Stimulated activated CD8-positive, alpha-beta memory T cell treated with anti-CD3 and anti-CD28 coated beads, Interleukin-2, amount 100 ng/mL, for 1 hour (primary cell): ENCODE data around the gene HELT.

Source experiments
- DNase-seq, 2 donors: peaks; one replicate each; pipeline ENCODE4 v3.0.0-alpha.2; 2020; ENCODE audit warnings: low read depth in 2 of 2

Gene HELT

DNA sequence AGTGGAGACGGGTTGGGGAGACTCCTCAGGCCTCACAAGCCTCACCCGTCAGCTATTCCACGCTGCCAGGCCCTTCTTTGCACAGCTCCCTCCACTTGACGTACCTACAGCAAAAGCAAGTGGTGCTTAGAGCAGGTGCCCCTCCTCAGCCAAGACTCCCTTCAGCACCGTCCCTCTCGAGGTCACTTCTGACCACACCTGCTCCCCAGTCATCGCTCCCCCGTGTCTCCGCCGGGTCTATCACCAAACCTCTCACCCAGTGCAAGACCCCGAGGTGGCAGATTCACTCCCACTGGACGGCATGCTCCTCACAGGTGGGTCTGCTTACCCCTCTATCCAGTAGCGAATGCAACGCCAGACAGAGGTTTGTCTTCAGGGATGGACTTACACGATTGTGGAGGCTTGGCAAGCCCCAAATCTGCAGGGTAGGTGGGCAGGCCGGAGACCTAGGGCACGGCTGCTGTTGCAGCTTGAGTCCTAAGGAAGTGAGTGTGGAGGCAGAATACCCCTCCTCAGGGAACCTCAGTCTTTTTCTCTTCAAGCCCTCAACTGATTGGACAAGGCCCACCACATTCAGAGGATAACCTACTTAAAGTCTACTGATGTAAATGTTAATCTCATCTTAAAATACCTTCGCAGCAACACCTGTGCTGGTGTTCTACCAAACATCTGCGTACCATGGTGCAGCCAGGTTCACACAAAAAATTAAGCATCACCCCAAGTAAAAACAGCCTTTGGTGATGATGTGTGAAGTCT, 14.5 kb upstream of the HELT start:
- DNase-seq: no peak

DNA sequence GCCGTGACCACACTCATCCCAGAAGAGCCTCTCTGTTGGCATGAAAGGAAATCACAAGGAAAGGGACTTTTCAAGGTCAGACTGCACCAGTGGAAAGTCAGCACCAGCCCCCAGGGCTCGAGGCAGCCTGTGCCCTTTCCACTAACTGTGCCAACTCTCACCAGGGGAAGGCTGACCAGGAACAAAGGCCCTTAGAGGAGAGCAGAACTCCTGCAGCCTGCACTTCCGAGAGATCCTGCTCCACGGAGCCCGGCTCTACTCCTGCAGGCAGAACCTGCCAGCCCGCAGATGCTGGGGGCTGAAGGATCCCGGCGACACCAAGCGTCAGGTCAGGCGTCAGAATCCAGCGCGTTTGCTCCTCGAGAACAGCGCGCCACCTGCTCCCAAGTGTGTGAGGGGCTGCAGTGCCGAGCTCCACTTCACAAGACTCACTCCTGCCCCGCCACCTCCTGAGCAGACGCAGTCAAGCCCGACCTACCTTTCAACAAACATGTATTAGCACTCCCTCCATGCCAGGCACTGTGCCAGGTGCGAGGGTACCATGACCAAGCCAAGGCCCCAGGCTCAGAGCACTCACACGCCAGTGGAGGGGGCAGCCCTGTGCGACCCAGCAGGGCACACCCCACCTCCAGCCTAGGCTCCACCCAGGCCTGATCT, 13.6 kb upstream of the HELT start:
- no peak for DNase-seq

GRCh38 chr4:185005219-185005819, 13.0 kb upstream of the HELT start:
- peak; percentile 35 to 60 for DNase-seq

GRCh38 chr4:185011408-185011807, 6.9 kb upstream of the HELT start:
- no peak for DNase-seq

DNA sequence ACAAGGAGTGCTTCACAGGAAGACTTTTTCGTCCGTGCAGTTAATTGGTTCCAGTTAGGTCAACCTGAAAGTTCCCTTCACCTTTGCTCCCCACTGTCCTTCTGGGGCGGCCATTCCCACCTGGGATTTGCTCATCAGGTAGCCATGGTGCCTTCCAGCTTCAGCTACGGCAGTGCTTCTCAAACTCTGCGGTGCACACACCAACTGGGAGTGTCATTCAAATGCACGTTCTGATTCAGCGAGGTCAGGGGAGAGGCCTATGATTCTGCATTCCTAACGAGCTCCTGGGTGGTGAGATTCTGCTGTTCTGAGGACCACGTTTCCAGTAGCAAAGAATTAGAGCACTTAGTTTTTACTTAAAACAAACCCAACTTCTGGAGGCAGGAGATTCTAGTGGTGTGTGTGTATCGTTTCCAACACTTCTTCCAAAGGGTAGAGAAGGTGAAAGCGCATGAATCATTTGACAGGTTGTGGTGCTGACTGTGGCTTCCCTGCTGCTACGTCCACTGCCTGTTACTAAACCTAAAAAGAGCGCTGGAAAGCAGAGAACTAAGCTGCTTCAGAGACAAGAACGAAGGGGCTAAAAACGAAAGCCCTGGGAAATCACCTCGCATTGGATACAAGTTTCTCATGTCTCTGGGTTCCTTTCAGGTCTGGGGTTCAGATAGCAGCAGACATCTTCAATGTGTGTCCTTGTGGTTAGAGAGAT, 4.7 kb upstream of the HELT start:
- DNase-seq: no peak

- DNase-seq: no peak
Observed at GRCh38 chr4:185015108-185015507, 3.2 kb upstream of the HELT start.

DNA sequence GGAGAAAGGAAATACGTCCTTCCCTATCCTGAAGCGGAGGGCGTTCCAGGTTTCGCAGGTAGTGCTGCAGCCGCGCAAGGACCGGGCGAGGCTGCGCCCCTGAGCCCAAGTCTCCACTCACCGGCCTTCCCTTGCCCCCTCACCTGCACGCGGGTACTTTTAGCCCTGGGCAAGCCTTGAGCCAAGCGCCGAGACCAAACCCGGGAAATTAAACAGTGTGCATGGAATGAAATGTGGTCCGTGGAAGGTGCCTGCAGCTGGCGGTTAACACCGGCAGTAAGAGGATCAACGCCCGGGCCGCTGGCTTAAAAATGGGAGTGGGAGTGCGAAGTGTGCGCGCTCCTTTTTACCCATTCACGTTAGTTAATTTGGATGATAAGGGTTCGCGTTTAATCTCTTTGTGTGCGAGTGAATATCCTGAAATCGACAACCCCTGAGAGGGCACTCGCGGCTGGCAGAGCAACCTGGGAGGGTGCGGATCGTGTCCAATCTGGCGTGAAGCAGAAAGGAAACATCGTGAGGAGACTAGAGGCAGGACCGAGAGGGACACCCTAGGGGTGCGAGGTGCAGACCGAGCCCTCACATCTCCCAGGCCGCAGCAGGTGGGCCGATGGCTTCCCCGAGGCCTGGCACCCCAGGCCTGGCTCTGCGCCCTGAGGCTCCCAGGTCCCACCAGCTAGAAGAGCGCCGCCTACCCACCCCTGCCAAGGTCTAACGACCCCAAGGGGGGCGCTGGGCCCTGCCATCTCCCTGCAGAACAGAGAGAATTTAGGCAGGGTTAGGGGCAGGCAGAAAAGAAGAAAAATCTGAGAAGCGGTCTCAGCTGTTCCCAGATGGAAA, 2.0 kb upstream of the HELT start:
- DNase-seq: no peak

GRCh38 chr4:185016946-185017758, 1.1 kb upstream of the HELT start:
- DNase-seq: no peak

DNA sequence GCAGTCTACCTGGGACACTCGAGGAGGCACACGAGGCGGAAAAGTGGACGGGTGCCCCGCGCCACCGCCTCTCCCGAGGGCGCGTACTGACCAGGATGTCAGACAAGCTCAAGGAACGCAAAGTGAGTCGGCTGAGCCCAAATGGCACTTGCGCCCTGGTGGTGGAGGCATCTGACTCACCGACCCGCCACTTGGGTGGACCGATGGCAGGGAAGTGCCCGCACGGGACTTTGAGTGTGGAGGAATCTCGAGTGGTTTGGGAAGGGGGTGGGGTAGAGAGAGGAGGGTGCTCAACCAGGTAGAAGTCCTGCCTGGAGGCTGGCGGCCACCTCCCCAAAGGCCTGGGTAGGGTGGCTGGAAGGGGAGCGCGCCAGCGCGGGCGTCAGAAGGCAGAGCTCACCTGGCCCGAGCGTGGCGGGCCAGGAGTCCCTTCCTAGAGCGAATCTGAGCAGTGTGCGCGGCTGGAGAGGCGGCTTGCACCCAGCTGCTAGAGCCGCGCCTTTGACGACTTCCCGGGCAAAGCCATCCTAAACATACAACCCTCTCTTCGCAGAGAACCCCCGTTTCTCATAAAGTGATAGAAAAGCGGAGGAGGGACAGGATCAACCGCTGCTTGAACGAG, 655 bp downstream of the HELT start:
- no peak for DNase-seq

DNA sequence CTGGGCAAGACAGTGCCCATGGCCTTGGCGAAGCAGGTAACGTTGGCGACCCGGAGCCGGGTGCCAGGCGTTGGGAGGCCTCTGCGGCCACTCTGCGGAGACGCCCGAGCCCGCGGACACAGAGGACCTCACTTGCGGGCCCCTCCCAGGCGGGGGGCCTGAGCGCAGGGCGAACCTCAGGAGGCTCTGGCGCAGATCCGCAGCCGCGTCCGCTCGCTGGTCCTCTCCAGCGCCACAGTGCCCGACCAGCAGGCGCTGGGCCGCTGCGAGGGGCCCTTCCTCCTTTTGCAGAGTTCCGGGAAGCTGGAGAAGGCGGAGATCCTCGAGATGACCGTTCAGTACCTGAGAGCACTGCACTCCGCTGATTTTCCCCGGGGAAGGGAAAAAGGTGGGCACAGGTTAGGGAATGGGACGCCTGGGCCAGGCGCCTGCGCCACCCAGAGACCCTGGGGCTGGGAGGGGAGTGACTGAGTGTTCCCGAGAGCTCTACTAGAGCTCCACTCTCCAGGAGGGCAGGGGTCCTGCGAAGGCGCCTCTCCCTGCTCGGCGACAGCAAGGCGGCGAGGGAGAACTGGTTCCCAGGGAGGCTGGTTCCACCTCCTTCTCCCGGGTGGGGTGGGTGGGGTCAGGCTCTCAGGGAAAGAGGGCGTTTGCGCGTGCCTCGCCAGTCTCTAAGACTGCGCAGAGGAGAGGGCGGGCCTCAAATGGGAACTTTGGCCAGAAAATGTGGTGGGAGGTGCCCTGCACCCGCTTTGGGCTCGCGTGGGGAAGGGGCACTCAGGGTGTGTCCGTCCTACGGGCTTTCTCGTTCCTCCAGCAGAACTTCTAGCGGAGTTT, 1.4 kb downstream of the HELT start:
- no peak for DNase-seq

- no peak for DNase-seq
Observed at GRCh38 chr4:185020293-185020808, 2.1 kb downstream of the HELT start.

DNA sequence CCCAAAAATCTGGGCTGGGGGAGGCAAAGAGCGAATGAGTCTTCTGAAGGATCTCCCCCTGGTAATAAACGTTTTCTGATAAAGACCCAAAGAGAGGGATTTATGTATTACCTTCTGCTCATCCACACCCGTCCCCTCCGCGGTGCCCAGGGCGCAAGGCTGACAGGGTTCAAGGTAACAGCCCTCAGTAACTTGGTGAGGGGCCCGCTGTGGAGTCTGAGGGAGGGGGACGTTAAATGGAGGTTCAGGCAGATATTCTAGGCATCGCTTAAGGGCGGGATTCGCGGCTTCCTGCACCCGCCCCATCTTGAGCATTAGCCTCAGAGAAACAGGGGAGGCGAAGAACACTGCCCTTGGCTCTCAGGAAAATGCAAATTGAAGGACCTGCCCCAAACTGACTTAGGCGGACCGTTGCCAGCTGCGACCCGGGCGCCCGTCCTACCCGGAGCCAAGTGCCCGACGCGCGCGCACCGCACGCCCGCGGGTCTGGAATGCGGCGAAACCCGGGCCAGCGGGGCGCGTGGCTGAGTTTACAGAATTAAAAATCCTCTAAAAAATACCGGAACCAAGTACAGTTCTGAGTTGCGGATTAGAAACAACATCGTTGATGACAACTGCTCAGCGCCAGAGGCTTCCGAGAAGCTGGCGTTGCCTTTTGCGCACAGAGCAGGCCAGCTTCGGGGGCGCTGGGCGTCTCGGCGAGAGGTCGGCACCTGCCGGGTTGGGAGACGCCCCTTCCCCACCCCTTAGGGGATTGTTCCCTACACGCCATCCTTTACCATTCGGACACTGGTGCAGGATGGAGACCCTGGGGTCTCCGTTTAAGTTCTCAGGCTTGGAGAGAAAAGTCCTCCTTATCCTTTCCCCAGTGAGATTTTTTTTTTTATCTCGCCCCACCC, 2.8 kb downstream of the HELT start:
- no peak for DNase-seq

DNA sequence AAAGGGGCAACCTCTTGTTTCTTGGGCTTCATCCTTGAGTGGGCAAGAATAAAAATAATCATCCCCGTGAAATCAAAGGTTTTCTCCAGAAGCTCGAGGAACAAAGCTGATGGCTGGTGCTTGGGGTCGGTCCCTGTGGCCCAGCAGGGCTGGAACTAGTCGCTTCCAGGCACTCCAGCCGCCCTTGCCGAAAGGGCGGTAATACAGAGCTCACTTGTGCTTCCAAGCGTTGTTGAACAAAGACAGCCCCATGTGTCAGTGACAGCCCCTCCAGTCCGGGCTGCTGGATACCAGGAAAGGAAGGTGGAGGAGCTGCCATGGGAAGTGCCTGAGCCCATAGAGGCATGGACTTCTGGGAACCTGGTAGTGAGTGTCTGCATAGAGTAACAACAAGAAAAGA, 5.2 kb downstream of the HELT start:
- DNase-seq: no peak

GRCh38 chr4:185028625-185029024, 10.3 kb downstream of the HELT start:
- DNase-seq: no peak

DNA sequence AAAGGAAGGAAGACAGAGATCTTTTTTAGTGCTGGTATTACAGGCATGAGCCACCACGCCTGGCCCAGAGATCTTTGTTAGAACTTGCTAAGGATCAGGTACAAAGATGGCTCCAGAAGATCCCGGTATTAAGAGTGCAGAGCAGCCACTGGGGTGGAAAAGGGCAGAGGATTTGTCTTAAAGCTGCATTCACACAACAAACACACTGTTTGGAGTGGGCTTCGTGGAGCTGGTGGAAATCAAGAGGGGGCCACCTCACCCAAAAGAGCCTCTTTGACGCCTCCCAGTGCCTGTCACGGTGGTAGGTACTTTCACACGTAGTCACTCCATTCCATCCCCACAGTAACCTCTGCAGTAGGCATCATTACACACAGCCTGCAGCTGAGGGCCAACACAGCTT, 13.3 kb downstream of the HELT start:
- DNase-seq: no peak

GRCh38 chr4:185033072-185033471, 14.8 kb downstream of the HELT start:
- DNase-seq: no peak

DNA sequence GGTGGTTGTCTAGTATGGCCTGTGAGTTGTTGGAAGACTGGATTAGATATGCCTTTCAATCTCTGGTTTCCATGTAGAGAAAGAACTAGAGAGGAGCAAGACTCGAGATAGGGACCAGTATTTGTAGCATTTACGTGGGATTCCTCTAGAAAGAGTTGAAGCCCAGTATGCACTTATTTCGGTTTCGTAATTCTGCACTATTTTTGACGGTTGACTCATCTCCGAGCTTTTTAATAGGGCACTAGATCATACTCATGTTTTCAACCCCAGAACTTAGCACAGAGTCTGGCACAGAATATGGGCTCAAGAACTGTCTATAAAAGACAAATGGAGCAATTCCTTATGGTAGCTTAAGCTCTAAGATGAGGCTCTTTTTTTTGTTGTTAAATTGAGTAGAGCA, 15.7 kb downstream of the HELT start:
- DNase-seq: no peak

- no peak for DNase-seq
Observed at GRCh38 chr4:185035284-185035683, 17.0 kb downstream of the HELT start.
